OCI-LY7 (cell line): ENCODE measurements around the gene PHF12.
"Not testable (repeated sequence)": the region's sequence is repeated elsewhere in the genome, so short reads cannot be mapped to it uniquely, and the experiment has no call there.

Experiments
- CTCF ChIP-seq: fragments of 200-600 bp; sonication (generic); conservative IDR thresholded peaks from 2 replicates; pipeline ENCODE4 v1.5.1; 2014; ENCODE audit warnings: mild to moderate bottlenecking, antibody characterized with exemption, low read length, moderate library complexity, mixed read lengths
- EZH2phosphoT487 ChIP-seq: fragments of 200-600 bp; sonication (generic); IDR thresholded peaks from 2 replicates; pipeline ENCODE4 v1.6.1; 2018; ENCODE audit warnings: low read depth, borderline replicate concordance, mild to moderate bottlenecking, mixed run types, antibody characterized with exemption, low read length, moderate library complexity, mixed read lengths

DNA sequence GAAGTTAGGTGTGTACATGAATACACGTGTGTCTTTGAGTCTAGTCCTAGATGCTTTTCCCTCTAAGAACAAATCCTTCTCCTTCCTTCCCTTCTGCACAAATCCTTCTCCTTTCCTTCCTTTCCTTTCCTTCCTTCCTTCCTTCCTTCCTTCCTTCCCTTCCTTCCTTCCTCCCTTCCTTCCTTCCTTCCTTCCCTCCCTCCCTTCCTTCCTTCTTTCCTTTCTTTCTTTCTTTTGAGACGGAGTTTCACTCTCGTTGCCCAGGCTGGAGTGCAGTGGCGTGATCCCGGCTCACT lies 47.8 kb downstream of the PHF12 start:
- not testable (repeated sequence) for TF ChIP-seq CTCF, EZH2phosphoT487
